ENCODE measurements around the gene PTK7.

PTK7 gene

DNA sequence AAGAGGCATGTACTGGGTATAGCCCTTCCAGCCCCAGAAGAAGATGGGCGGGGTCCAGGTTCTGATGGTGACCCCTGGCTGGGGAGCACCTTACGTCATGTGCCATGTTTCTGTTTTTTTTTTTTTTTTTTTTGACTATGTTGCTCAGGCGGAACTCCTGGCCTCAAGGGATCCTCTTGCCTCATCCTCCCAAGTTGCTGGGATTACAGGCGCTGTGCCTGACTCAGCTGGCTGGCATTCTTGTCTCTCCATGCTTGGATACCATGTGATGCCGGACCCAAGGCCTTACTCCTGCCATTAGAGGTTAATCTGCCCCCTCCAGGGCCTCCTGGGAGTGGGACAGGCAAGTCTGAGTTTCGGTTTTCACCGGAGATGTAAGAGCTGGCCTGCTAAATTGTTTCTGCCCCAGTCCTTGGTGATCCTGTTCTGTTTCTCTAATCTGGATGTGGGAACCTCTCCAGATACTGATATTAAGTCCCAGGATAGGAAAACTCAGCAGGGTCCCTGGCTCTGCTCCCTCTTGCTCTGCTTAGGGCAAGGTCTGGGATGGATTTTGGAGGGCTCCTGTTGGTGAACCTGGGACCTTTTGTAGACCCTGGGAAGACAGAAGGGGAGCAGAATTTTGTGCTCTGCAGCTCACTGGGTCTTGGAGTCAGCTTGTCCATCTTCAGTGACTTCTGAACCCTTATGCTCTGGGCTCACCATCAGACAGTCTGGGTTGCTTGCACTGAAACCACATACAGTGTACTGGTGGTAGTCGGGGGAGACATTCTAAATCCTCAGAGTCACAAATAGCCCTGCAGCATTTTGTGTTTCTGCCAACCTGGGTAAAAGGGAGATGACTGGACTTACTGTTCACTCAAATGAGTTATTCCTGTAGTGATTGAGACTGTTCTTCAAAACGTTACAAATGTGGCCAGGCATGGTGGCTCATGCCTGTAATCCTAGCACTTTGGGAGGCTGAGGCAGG is 45.1 kb downstream of the PTK7 start:
- peak; percentile 82 for ATAC-seq
- TF ChIP-seq, protein P1, sequence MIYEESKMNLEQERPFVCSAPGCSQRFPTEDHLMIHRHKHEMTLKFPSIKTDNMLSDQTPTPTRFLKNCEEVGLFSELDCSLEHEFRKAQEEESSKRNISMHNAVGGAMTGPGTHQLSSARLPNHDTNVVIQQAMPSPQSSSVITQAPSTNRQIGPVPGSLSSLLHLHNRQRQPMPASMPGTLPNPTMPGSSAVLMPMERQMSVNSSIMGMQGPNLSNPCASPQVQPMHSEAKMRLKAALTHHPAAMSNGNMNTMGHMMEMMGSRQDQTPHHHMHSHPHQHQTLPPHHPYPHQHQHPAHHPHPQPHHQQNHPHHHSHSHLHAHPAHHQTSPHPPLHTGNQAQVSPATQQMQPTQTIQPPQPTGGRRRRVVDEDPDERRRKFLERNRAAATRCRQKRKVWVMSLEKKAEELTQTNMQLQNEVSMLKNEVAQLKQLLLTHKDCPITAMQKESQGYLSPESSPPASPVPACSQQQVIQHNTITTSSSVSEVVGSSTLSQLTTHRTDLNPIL (CRISPR knock-in tag; IDR thresholded peaks at IDR 0.05; ENCODE audit: low read depth) = no peak
- TF ChIP-seq ZFP3 (CRISPR knock-in tag; IDR thresholded peaks at IDR 0.05) = peak; percentile 49; the same call in 1 of the 2 replicates
- TF ChIP-seq ISL1 (CRISPR knock-in tag; IDR thresholded peaks at IDR 0.05) = 0 out of 2 replicates have a peak, but pooled peaks have one; percentile 19
- no peak for TF ChIP-seq SNAI2 (CRISPR knock-in tag; IDR thresholded peaks at IDR 0.05)
- TF ChIP-seq ZNF70 (CRISPR knock-in tag; IDR thresholded peaks at IDR 0.05) = peak; percentile 19; the same call in 1 of the 2 replicates

DNA sequence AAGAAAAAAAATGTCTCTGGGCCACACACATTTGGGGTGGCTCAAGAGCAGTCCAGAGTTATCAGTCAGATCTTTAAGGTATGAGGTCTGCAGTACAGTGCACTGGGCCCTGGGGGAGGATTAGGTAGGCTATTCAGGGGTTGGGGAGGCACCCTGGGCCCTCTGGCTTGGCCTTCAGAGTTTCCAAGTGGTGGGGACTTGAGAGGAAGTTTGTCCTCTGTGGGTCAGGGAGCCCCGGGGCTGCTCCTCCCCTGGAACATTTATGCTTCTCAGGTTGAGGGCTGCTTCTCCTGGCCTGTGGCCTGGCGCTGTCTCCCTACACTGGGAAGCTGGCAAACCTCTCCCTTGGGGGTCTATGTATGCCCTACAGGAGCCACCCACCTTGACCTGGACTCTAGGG is 46.0 kb downstream of the PTK7 start:
- TF ChIP-seq GLIS3 (CRISPR knock-in tag; IDR thresholded peaks at IDR 0.05) = no peak
- no peak for TF ChIP-seq RARB (CRISPR knock-in tag; IDR thresholded peaks at IDR 0.05)
- TF ChIP-seq CSDC2 (CRISPR knock-in tag; IDR thresholded peaks at IDR 0.05) = no peak
- TF ChIP-seq TCF4 (CRISPR knock-in tag; IDR thresholded peaks at IDR 0.05; ENCODE audit: borderline replicate concordance) = no peak
- TF ChIP-seq, protein P2, sequence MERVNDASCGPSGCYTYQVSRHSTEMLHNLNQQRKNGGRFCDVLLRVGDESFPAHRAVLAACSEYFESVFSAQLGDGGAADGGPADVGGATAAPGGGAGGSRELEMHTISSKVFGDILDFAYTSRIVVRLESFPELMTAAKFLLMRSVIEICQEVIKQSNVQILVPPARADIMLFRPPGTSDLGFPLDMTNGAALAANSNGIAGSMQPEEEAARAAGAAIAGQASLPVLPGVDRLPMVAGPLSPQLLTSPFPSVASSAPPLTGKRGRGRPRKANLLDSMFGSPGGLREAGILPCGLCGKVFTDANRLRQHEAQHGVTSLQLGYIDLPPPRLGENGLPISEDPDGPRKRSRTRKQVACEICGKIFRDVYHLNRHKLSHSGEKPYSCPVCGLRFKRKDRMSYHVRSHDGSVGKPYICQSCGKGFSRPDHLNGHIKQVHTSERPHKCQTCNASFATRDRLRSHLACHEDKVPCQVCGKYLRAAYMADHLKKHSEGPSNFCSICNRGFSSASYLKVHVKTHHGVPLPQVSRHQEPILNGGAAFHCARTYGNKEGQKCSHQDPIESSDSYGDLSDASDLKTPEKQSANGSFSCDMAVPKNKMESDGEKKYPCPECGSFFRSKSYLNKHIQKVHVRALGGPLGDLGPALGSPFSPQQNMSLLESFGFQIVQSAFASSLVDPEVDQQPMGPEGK (CRISPR knock-in tag; IDR thresholded peaks at IDR 0.05; ENCODE audit: borderline replicate concordance) = no peak
- no peak for TF ChIP-seq ZFP30 (CRISPR knock-in tag; IDR thresholded peaks at IDR 0.05)
- TF ChIP-seq ZNF70 (CRISPR knock-in tag; IDR thresholded peaks at IDR 0.05) = no peak
- TF ChIP-seq ISL1 (CRISPR knock-in tag; IDR thresholded peaks at IDR 0.05) = no peak
- TF ChIP-seq, protein P3, sequence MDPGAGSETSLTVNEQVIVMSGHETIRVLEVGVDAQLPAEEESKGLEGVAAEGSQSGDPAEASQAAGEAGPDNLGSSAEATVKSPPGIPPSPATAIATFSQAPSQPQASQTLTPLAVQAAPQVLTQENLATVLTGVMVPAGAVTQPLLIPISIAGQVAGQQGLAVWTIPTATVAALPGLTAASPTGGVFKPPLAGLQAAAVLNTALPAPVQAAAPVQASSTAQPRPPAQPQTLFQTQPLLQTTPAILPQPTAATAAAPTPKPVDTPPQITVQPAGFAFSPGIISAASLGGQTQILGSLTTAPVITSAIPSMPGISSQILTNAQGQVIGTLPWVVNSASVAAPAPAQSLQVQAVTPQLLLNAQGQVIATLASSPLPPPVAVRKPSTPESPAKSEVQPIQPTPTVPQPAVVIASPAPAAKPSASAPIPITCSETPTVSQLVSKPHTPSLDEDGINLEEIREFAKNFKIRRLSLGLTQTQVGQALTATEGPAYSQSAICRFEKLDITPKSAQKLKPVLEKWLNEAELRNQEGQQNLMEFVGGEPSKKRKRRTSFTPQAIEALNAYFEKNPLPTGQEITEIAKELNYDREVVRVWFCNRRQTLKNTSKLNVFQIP (CRISPR knock-in tag; IDR thresholded peaks at IDR 0.05; ENCODE audit: borderline replicate concordance, low read depth) = no peak
- no peak for TF ChIP-seq ZFP3 (CRISPR knock-in tag; IDR thresholded peaks at IDR 0.05)
- TF ChIP-seq PPARA (CRISPR knock-in tag; IDR thresholded peaks at IDR 0.05; ENCODE audit: borderline replicate concordance) = no peak
- no peak for ATAC-seq

DNA sequence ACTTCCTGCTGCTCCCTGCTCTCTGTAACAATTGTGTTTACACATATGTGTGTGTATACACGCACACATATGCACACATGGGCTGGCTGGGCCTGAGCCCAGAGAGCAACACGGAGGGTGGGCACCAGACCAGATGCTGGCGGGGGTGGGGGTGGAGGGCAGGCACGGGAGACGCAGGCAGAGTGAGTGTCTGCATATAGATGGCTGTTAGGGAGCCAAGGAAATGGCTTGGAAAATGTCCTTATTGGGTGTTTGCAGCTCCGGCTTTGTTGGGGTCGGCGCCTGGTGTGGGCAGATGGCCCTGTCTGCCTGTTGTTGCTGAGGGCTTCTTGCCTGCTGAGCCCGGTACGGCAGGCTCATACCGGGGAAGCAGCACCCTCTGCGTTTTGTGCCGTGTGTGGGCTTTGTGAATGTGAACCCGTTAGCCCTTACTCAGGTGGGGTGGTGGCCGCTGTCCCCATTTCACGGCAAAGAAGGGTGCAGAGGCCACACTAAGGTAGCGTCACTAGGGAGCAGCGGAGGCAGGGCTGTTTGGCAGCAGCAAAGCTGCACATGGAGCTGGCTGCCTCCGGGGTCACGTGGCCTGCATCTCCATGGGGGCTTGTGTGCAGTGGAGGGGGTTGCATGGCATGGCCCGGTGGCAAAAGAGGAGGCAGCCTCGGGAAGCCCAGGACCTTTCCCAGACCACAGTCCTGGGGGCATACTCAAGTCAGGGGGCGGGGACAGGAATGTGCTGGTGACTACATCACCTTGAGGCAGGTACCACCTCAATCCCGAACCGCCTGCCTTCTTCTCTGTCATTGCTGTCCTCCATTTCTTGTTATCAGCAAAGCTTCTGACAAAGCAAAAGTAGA is 47.6 kb downstream of the PTK7 start:
- TF ChIP-seq, protein P1 (CRISPR knock-in tag; IDR thresholded peaks at IDR 0.05; ENCODE audit: low read depth) = no peak
- no peak for TF ChIP-seq ZFP30 (CRISPR knock-in tag; IDR thresholded peaks at IDR 0.05)
- no peak for TF ChIP-seq ISL1 (CRISPR knock-in tag; IDR thresholded peaks at IDR 0.05)
- no peak for TF ChIP-seq ZNF565 (CRISPR knock-in tag; conservative IDR thresholded peaks at IDR 0.05; ENCODE audit: low read depth)
- no peak for TF ChIP-seq CSDC2 (CRISPR knock-in tag; IDR thresholded peaks at IDR 0.05)
- no peak for ATAC-seq

DNA sequence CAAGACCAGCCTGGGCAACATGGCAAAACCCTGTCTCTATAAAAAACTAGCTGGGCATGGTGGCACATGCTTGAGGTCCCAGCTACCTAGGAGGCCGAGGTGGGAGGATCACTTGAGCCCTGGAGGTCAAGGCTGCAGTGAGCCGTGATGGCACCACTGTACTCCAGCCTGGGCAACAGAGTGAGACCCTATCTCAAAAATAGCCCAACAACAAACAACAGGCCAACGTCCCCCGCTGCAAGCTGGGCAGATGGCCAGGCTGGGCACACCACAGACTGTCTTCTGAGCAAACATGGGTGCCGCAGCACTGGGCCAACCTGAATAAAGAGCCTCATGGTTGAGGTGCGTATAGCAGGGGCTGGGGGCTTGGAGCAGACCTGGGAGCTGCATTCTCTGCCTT is 48.4 kb downstream of the PTK7 start:
- ATAC-seq = no peak
- TF ChIP-seq SNAI2 (CRISPR knock-in tag; IDR thresholded peaks at IDR 0.05) (no peak), PPARA (CRISPR knock-in tag; IDR thresholded peaks at IDR 0.05; ENCODE audit: borderline replicate concordance) (no peak), ZC3H10 (CRISPR knock-in tag; IDR thresholded peaks at IDR 0.05) (no peak), TCF4 (CRISPR knock-in tag; IDR thresholded peaks at IDR 0.05; ENCODE audit: borderline replicate concordance) (no peak), CSDC2 (CRISPR knock-in tag; IDR thresholded peaks at IDR 0.05) (no peak), ZNF565 (CRISPR knock-in tag; conservative IDR thresholded peaks at IDR 0.05; ENCODE audit: low read depth) (no peak), TOX (CRISPR knock-in tag; IDR thresholded peaks at IDR 0.05; ENCODE audit: borderline replicate concordance) (no peak), ZFP30 (CRISPR knock-in tag; IDR thresholded peaks at IDR 0.05) (no peak), ARNTL (CRISPR knock-in tag; IDR thresholded peaks at IDR 0.05; ENCODE audit: borderline replicate concordance, low read depth) (no peak), ZNF70 (CRISPR knock-in tag; IDR thresholded peaks at IDR 0.05) (no peak)
- TF ChIP-seq, protein P1 (CRISPR knock-in tag; IDR thresholded peaks at IDR 0.05; ENCODE audit: low read depth) = no peak
- TF ChIP-seq, protein P4, sequence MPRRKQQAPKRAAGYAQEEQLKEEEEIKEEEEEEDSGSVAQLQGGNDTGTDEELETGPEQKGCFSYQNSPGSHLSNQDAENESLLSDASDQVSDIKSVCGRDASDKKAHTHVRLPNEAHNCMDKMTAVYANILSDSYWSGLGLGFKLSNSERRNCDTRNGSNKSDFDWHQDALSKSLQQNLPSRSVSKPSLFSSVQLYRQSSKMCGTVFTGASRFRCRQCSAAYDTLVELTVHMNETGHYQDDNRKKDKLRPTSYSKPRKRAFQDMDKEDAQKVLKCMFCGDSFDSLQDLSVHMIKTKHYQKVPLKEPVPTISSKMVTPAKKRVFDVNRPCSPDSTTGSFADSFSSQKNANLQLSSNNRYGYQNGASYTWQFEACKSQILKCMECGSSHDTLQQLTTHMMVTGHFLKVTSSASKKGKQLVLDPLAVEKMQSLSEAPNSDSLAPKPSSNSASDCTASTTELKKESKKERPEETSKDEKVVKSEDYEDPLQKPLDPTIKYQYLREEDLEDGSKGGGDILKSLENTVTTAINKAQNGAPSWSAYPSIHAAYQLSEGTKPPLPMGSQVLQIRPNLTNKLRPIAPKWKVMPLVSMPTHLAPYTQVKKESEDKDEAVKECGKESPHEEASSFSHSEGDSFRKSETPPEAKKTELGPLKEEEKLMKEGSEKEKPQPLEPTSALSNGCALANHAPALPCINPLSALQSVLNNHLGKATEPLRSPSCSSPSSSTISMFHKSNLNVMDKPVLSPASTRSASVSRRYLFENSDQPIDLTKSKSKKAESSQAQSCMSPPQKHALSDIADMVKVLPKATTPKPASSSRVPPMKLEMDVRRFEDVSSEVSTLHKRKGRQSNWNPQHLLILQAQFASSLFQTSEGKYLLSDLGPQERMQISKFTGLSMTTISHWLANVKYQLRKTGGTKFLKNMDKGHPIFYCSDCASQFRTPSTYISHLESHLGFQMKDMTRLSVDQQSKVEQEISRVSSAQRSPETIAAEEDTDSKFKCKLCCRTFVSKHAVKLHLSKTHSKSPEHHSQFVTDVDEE (CRISPR knock-in tag; IDR thresholded peaks at IDR 0.05) = no peak
- TF ChIP-seq, protein P5, sequence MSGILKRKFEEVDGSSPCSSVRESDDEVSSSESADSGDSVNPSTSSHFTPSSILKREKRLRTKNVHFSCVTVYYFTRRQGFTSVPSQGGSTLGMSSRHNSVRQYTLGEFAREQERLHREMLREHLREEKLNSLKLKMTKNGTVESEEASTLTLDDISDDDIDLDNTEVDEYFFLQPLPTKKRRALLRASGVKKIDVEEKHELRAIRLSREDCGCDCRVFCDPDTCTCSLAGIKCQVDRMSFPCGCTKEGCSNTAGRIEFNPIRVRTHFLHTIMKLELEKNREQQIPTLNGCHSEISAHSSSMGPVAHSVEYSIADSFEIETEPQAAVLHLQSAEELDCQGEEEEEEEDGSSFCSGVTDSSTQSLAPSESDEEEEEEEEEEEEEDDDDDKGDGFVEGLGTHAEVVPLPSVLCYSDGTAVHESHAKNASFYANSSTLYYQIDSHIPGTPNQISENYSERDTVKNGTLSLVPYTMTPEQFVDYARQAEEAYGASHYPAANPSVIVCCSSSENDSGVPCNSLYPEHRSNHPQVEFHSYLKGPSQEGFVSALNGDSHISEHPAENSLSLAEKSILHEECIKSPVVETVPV (CRISPR knock-in tag; IDR thresholded peaks at IDR 0.05) = no peak

All from SK-N-SH treated with all-trans-retinoic acid at 6 μM for 48 hours (cell line).